HEK293 (cell line): Measurements from ENCODE around the gene PTCRA.
"Not testable (repeated sequence)": the region's sequence is repeated elsewhere in the genome, so short reads cannot be mapped to it uniquely, and the experiment has no call there.

Experiments used
- CTCF ChIA-PET: fragments of 350-600 bp; formaldehyde crosslinking; extraction: SDS; loops from one replicate; lab custom pipeline; 2021; ENCODE audit warnings: antibody characterized with exemption; lab: Yijun Ruan, JAX
- POLR2A ChIA-PET: fragments of 300-600 bp; formaldehyde crosslinking; extraction: SDS; loops from one replicate; lab custom pipeline; 2020; ENCODE audit warnings: antibody characterized with exemption, inconsistent platforms; lab: Yijun Ruan, JAX
- H3K27ac ChIP-seq: fragments of 200-500 bp; sonication (Bioruptor generic); 2 replicates; pipeline ENCODE4 v1.5.1; 2014; ENCODE audit warnings: low read depth, low read length, control low read depth, inconsistent platforms; ENCODE audit errors: extremely low read depth
- H3K36me3 ChIP-seq, 2 experiments: fragments of 200-500 bp in 1 of 2; sonication (Bioruptor generic) in 1 of 2; 1 replicate in 1 of 2; 2 replicates in 1 of 2; pipeline ENCODE4 v1.5.1; 2014 to 2017; ENCODE audit warnings: inconsistent platforms in 2 of 2, low read length in 2 of 2; ENCODE audit not compliant: control insufficient read depth in 2 of 2, insufficient read depth in 1 of 2
- H3K4me1 ChIP-seq: fragments of 200-500 bp; sonication (Bioruptor generic); 2 replicates; pipeline ENCODE4 v1.5.1; 2014; ENCODE audit warnings: mild to moderate bottlenecking, low read length, inconsistent platforms; ENCODE audit not compliant: control insufficient read depth, insufficient read depth
- H3K4me3 ChIP-seq: 2 replicates; pipeline ENCODE4 v1.5.1; 2011; ENCODE audit warnings: low read depth, mild to moderate bottlenecking, control low read depth, low read length, moderate library complexity
- H3K9me3 ChIP-seq: fragments of 200-500 bp; sonication (Bioruptor generic); 2 replicates; pipeline ENCODE4 v1.5.1; 2014; ENCODE audit warnings: low read depth, low read length, inconsistent platforms; ENCODE audit not compliant: control insufficient read depth, insufficient read depth
- BCL6B ChIP-seq: fragments of 450-650 bp; formaldehyde crosslinking; IDR thresholded peaks from 2 replicates; pipeline ENCODE4 v1.5.1; 2017; ENCODE audit warnings: missing biosample characterization, missing genetic modification characterization
- KLF10 ChIP-seq: fragments of 450-650 bp; IDR thresholded peaks from 2 replicates; pipeline ENCODE4 v1.5.1; 2018; ENCODE audit warnings: missing biosample characterization, mild to moderate bottlenecking, missing genetic modification characterization
- MEIS1 ChIP-seq: sonication (generic); formaldehyde crosslinking; IDR thresholded peaks from 2 replicates; pipeline ENCODE4 v1.8.1; 2022; ENCODE audit warnings: missing genetic modification reagents, mild to moderate bottlenecking, borderline replicate concordance
- OVOL3 ChIP-seq: fragments of 450-650 bp; formaldehyde crosslinking; IDR thresholded peaks from 2 replicates; pipeline ENCODE4 v1.5.1; 2016; ENCODE audit warnings: missing biosample characterization, missing genetic modification characterization
- PRDM10 ChIP-seq: fragments of 450-650 bp; formaldehyde crosslinking; IDR thresholded peaks from 2 replicates; pipeline ENCODE4 v1.5.1; 2016; ENCODE audit warnings: missing biosample characterization, missing genetic modification characterization
- PRDM2 ChIP-seq: fragments of 450-650 bp; formaldehyde crosslinking; IDR thresholded peaks from 2 replicates; pipeline ENCODE4 v1.5.1; 2016; ENCODE audit warnings: missing biosample characterization, missing genetic modification characterization, borderline replicate concordance
- ZBTB17 ChIP-seq: fragments of 450-650 bp; formaldehyde crosslinking; IDR thresholded peaks from 2 replicates; pipeline ENCODE4 v1.5.1; 2016; ENCODE audit warnings: missing biosample characterization, missing genetic modification characterization
- ZEB2 ChIP-seq: fragments of 450-650 bp; formaldehyde crosslinking; IDR thresholded peaks from 2 replicates; pipeline ENCODE4 v1.5.1; 2016; ENCODE audit warnings: missing biosample characterization, missing genetic modification characterization
- ZNF157 ChIP-seq: fragments of 450-650 bp; formaldehyde crosslinking; IDR thresholded peaks from 2 replicates; pipeline ENCODE4 v1.5.1; 2016; ENCODE audit warnings: missing biosample characterization, missing genetic modification characterization
- ZNF292 ChIP-seq: fragments of 450-650 bp; formaldehyde crosslinking; IDR thresholded peaks from 2 replicates; pipeline ENCODE4 v1.5.1; 2016; ENCODE audit warnings: low read depth, missing biosample characterization, missing genetic modification characterization, borderline replicate concordance
- ZNF350 ChIP-seq: fragments of 450-650 bp; formaldehyde crosslinking; IDR thresholded peaks from 2 replicates; pipeline ENCODE4 v1.5.0; 2017; ENCODE audit warnings: missing biosample characterization, mild to moderate bottlenecking, missing genetic modification characterization
- ZNF404 ChIP-seq: fragments of 450-650 bp; formaldehyde crosslinking; IDR thresholded peaks from 2 replicates; pipeline ENCODE4 v1.5.1; 2017; ENCODE audit warnings: missing biosample characterization, missing genetic modification characterization
- ZNF501 ChIP-seq: fragments of 450-650 bp; formaldehyde crosslinking; IDR thresholded peaks from 2 replicates; pipeline ENCODE4 v1.5.1; 2016; ENCODE audit warnings: missing biosample characterization, missing genetic modification characterization
- ZNF548 ChIP-seq: fragments of 450-650 bp; formaldehyde crosslinking; IDR thresholded peaks from 2 replicates; pipeline ENCODE4 v1.5.1; 2016; ENCODE audit warnings: missing biosample characterization, missing genetic modification characterization
- ZNF600 ChIP-seq: fragments of 450-650 bp; formaldehyde crosslinking; IDR thresholded peaks from 2 replicates; pipeline ENCODE4 v1.5.1; 2016; ENCODE audit warnings: missing biosample characterization, missing genetic modification characterization
- ZNF610 ChIP-seq: fragments of 450-650 bp; formaldehyde crosslinking; IDR thresholded peaks from 2 replicates; pipeline ENCODE4 v1.5.1; 2016; ENCODE audit warnings: missing biosample characterization, missing genetic modification characterization, borderline replicate concordance
- ZNF654 ChIP-seq: fragments of 450-650 bp; formaldehyde crosslinking; IDR thresholded peaks from 2 replicates; pipeline ENCODE4 v1.5.1; 2016; ENCODE audit warnings: low read depth, missing biosample characterization, missing genetic modification characterization
- ZNF830 ChIP-seq: fragments of 450-650 bp; IDR thresholded peaks from 2 replicates; pipeline ENCODE4 v1.5.0; 2018; ENCODE audit warnings: missing biosample characterization, missing genetic modification characterization, low read depth, mild to moderate bottlenecking, moderate library complexity
- ZXDB ChIP-seq: fragments of 450-650 bp; formaldehyde crosslinking; IDR thresholded peaks from 2 replicates; pipeline ENCODE4 v1.5.1; 2016; ENCODE audit warnings: missing biosample characterization, missing genetic modification characterization

PTCRA gene

GRCh38 chr6:42939810-42940167, 23.9 kb downstream of the PTCRA start:
- H3K4me3 ChIP-seq = no peak overlapping the region
- no peaks in the 10 kb centered on the region for H3K4me1 ChIP-seq
- H3K9me3 ChIP-seq = no peaks in the 10 kb centered on the region
- TF ChIP-seq ZNF157 (peak; percentile 79), PRDM2 (tag by site-specific recombination) (no peak)
- ChIA-PET CTCF (interaction anchor here (0.7 kb wide), 1 partner anchor 26 kb away, joined by 4 read pairs; no protein-coding TSS in a partner anchor), POLR2A (interaction anchor here (1.0 to 3.3 kb wide), 2 partner anchors 10 to 44 kb away, joined by 4 to 16 read pairs; partner anchors contain the start of genes CNPY3 and PPP2R5D)
- no peak overlapping the region for H3K27ac ChIP-seq
- H3K36me3 ChIP-seq = peaks cover 20 to 61% of the 10 kb centered on the region in 2 experiments

GRCh38 chr6:42940493-42941045, 24.7 kb downstream of the PTCRA start:
- POLR2A ChIA-PET = interaction anchor here (0.6 to 1.1 kb wide), 6 partner anchors 10 to 399 kb away, joined by 3 to 7 read pairs (median 4); partner anchors contain the start of genes CNPY3 and PPP2R5D
- peaks cover 24 to 56% of the 10 kb centered on the region in 2 experiments for H3K36me3 ChIP-seq
- H3K9me3 ChIP-seq = no peaks in the 10 kb centered on the region
- CTCF ChIA-PET = interaction anchor here (0.6 to 1.0 kb wide), 2 partner anchors 17 to 19 kb away, joined by 3 read pairs; partner anchors contain the start of gene GNMT
- TF ChIP-seq ZNF350 (tag by site-specific recombination) = no peak
- TF ChIP-seq ZNF404 = no peak
- no peak for TF ChIP-seq ZBTB17
- TF ChIP-seq ZXDB = no peak
- no peak for TF ChIP-seq ZEB2 (tag by site-specific recombination)
- TF ChIP-seq OVOL3 = no peak
- no peak for TF ChIP-seq KLF10 (tag by site-specific recombination)
- no peak for TF ChIP-seq ZNF292 (tag by site-specific recombination)
- TF ChIP-seq ZNF501 = no peak
- no peak for TF ChIP-seq ZNF830 (tag by site-specific recombination)
- no peak for TF ChIP-seq ZNF600 (tag by site-specific recombination)
- TF ChIP-seq MEIS1 (CRISPR knock-in tag) = no peak
- TF ChIP-seq BCL6B = no peak
- TF ChIP-seq ZNF610 (tag by site-specific recombination) = no peak
- TF ChIP-seq PRDM10 (tag by site-specific recombination) = no peak
- TF ChIP-seq ZNF654 = no peak
- no peak for TF ChIP-seq ZNF548 (tag by site-specific recombination)
- no peak overlapping the region for H3K4me3 ChIP-seq
- H3K27ac ChIP-seq = no peak overlapping the region
- no peaks in the 10 kb centered on the region for H3K4me1 ChIP-seq

- not testable (repeated sequence) for H3K27ac ChIP-seq, H3K9me3 ChIP-seq, H3K4me3 ChIP-seq, H3K4me1 ChIP-seq
- ChIA-PET CTCF (interaction anchor here (1.0 kb wide), 1 partner anchor 19 kb away, joined by 3 read pairs; the partner anchor contains the start of gene GNMT), POLR2A (interaction anchor here (0.6 to 1.1 kb wide), 4 partner anchors 11 to 222 kb away, joined by 3 to 7 read pairs (median 5); partner anchors contain the start of gene CNPY3)
- H3K36me3 ChIP-seq = peaks cover 23 to 48% of the 10 kb centered on the region in 2 experiments
Observed at GRCh38 chr6:42941356-42941755, 25.5 kb downstream of the PTCRA start.
